Adrenal gland (tissue), 12 donors: ENCODE data around the gene AHI1. TPM values are rescaled to one million over a fixed set of nuclear protein-coding genes. Genes with fewer than 3 reads are reported as not detected.

Experiments used
- DNase-seq, 7 donors: peaks; one replicate each; pipeline ENCODE4 v3.0.0-alpha.2; 2019 to 2020
- H3K27ac ChIP-seq, 5 donors: fragments of 200-600 bp; sonication (generic) in 4 of 5; 1 replicate in 3 of 5; 2 replicates in 2 of 5; pipeline versions ENCODE4 v1.5.1 to v1.8.0; 2016 to 2020; ENCODE audit warnings: mild to moderate bottlenecking in 1 of 5
- H3K27me3 ChIP-seq: fragments of 200-600 bp; 2 replicates; pipeline ENCODE4 v1.8.0; 2021
- H3K36me3 ChIP-seq, 2 donors: fragments of 200-600 bp; replicated peaks in 1 of 2; 1 replicate in 1 of 2; 2 replicates in 1 of 2; pipeline versions ENCODE4 v1.5.1 to v1.8.0; 2018 to 2022
- H3K4me1 ChIP-seq, 2 donors: fragments of 200-600 bp; replicated peaks in 1 of 2; 1 replicate in 1 of 2; 2 replicates in 1 of 2; pipeline versions ENCODE4 v1.5.1 to v1.8.0; 2018 to 2021
- H3K4me3 ChIP-seq, 4 donors: fragments of 200-600 bp; sonication (generic) in 3 of 4; one replicate each; pipeline ENCODE4 v1.5.1; 2016 to 2018
- H3K9me3 ChIP-seq, 3 donors: fragments of 200-600 bp; sonication (generic) in 1 of 3; replicated peaks in 1 of 3; 1 replicate in 2 of 3; 2 replicates in 1 of 3; pipeline versions ENCODE4 v1.5.1 to v1.8.0; 2016 to 2021
- CTCF ChIP-seq, 6 experiments: fragments of 450-650 bp in 4 of 6; fragments of 200-600 bp in 2 of 6; sonication (generic) in 1 of 6; IDR thresholded peaks; 1 replicate in 5 of 6; 2 replicates in 1 of 6; pipeline versions ENCODE4 v1.5.1 to v1.8.0; 2016 to 2021; ENCODE audit warnings: antibody characterized with exemption in 6 of 6, mild to moderate bottlenecking in 2 of 6, moderate library complexity in 1 of 6
- POLR2A ChIP-seq, 2 donors: fragments of 450-650 bp; IDR thresholded peaks; one replicate each; pipeline ENCODE4 v1.6.1; 2017; ENCODE audit warnings: antibody characterized with exemption in 2 of 2, mild to moderate bottlenecking in 2 of 2, moderate library complexity in 1 of 2
- WGBS, 4 donors: extraction: QIAGEN DNeasy Blood & Tissue Kit in 2 of 4; methylation state at CpG; one replicate each; pipeline versions ENCODE4 v1.1.5 to v1.1.7; 2013 to 2017; 5-methylcytosine and 5-hydroxymethylcytosine counted together
- intact Hi-C, 2 donors: fragments of 100-400 bp; cut with DNase I; formaldehyde crosslinking; loops; one replicate each; pipeline versions ENCODE4 v1.14.1 to v1.15.0; 2022 to 2023
- polyA plus RNA-seq, 3 donors: library from polyadenylated mRNA; stranded (reverse); fragments of 200-250 nt in 2 of 3; fragments of 350-450 nt in 1 of 3; fragmentation: Illumina TruSeq in 1 of 3; extraction: RNeasy Lipid Tissue Mini Kit (QIAGEN cat#74804) in 1 of 3; gene quantifications; one replicate each; pipeline ENCODE4 v1.2.3, GENCODE V29; 2013 to 2014
- total RNA-seq, 9 donors: library from RNA; depleted of rRNA in 4 of 9; stranded (reverse); fragments of >200 nt in 4 of 9; fragments of 120-200 nt in 1 of 9; fragmentation: NEBNext Ultra II Directional in 1 of 9; extraction: Animal tissue kit (Norgen Biotek cat#: 25700) in 1 of 9; gene quantifications; one replicate each; pipeline versions ENCODE4 v1.1.0 to v1.2.4, GENCODE V29; 2013 to 2023
- donor health status: healthy with polysubstance abuse.
- donor health status: Bipolar disorder and iron deficiency.
- donor health status: DM: yes; HTN: yes; CAD: no.
- donor health status: DM: no; HTN: no; CAD: no.
- donor health status: DM: no; HTN: no; CAD: no.
- donor health status: DM: yes; HTN: yes; CAD: no.

AHI1 gene
- total and polyA plus RNA-seq, 12 donors: 9.2 to 68.7 (median 35.4) TPM

GRCh38 chr6:135397172-135397952 is 100.2 kb downstream of the AHI1 start:
- Histone ChIP-seq H3K27ac (no peak overlapping the region), H3K9me3 (no peaks in the 10 kb centered on the region), H3K4me3 (no peak overlapping the region), H3K27me3 (no peaks in the 10 kb centered on the region), H3K36me3 (no peaks in the 10 kb centered on the region), H3K4me1 (no peaks in the 10 kb centered on the region)
- DNase-seq: no peak
- no peak for TF ChIP-seq CTCF (IDR thresholded peaks at IDR 0.05)
- TF ChIP-seq POLR2A (IDR thresholded peaks at IDR 0.05): no peak
- 91 to 93% (median 92%) methylated on average over 5 of the region's 5 CpGs for WGBS, 4 donors
- intact Hi-C loops: no loop called here

DNA sequence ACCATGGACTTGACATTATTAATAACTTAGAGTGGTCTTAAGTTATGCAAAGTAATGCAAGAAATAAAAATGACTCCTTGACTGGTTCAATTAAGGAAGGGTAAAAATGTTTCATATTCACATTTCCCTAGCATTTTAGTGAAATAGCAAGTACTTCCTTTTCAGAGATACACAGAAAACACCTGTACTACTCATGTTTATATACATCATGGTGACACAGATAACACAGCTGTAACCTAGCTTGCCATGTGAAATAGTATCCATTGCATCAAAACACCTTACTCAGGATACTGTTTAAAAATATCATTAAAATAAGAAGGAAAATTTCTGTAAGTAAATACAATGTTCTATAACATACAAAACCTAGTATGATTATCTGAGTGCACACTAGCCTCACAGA is 102.4 kb downstream of the AHI1 start:
- intact Hi-C loops: no loop called here
- H3K27me3 ChIP-seq: no peaks in the 10 kb centered on the region
- no peak overlapping the region for H3K27ac ChIP-seq
- H3K4me3 ChIP-seq: no peak overlapping the region
- DNase-seq: no peak
- TF ChIP-seq CTCF (IDR thresholded peaks at IDR 0.05) (no peak), POLR2A (IDR thresholded peaks at IDR 0.05) (no peak)
- no peaks in the 10 kb centered on the region for H3K36me3 ChIP-seq
- H3K9me3 ChIP-seq: no peaks in the 10 kb centered on the region
- H3K4me1 ChIP-seq: no peaks in the 10 kb centered on the region

GRCh38 chr6:135393289-135393688 is 104.3 kb downstream of the AHI1 start:
- DNase-seq: no peak
- H3K27ac ChIP-seq: no peak overlapping the region
- H3K4me1 ChIP-seq: no peaks in the 10 kb centered on the region
- H3K27me3 ChIP-seq: no peaks in the 10 kb centered on the region
- intact Hi-C loops: no loop called here
- 89 to 95% (median 90%) methylated on average over 2 of the region's 2 CpGs for WGBS, 4 donors
- H3K9me3 ChIP-seq: no peaks in the 10 kb centered on the region
- no peaks in the 10 kb centered on the region for H3K36me3 ChIP-seq
- TF ChIP-seq POLR2A (IDR thresholded peaks at IDR 0.05): no peak
- no peak for TF ChIP-seq CTCF (IDR thresholded peaks at IDR 0.05)
- no peak overlapping the region for H3K4me3 ChIP-seq

- Histone ChIP-seq H3K36me3 (no peaks in the 10 kb centered on the region), H3K27ac (no peak overlapping the region), H3K4me1 (no peaks in the 10 kb centered on the region), H3K27me3 (no peaks in the 10 kb centered on the region), H3K4me3 (no peak overlapping the region), H3K9me3 (no peaks in the 10 kb centered on the region)
- TF ChIP-seq POLR2A (IDR thresholded peaks at IDR 0.05) (no peak), CTCF (IDR thresholded peaks at IDR 0.05) (no peak)
- 90 to 98% (median 93%) methylated on average over 4 of the region's 4 CpGs for WGBS, 4 donors
- no peak for DNase-seq
- intact Hi-C loops: no loop called here
Observed at GRCh38 chr6:135390458-135390857, 107.1 kb downstream of the AHI1 start.
